IPS-11a (cell line): ENCODE data around the gene BPIFB3.

Source experiments
- H3K4me3 ChIP-seq: one replicate; pipeline ENCODE4 v1.5.1; 2013; ENCODE audit warnings: low read depth, low read length, control low read depth

The BPIFB3 gene

GRCh38 chr20:33015700-33016580 lies 37.8 kb upstream of the BPIFB3 start:
- no peak overlapping the region for H3K4me3 ChIP-seq

- no peak overlapping the region for H3K4me3 ChIP-seq
Observed at GRCh38 chr20:33016581-33017109, 37.1 kb upstream of the BPIFB3 start.

- no peak overlapping the region for H3K4me3 ChIP-seq
Observed at GRCh38 chr20:33017542-33017941, 36.2 kb upstream of the BPIFB3 start.

- H3K4me3 ChIP-seq, result no peak overlapping the region
Observed at GRCh38 chr20:33018169-33018931, 35.4 kb upstream of the BPIFB3 start.

GRCh38 chr20:33019465-33020277 lies 34.0 kb upstream of the BPIFB3 start:
- no peak overlapping the region for H3K4me3 ChIP-seq

GRCh38 chr20:33020278-33021161 lies 33.2 kb upstream of the BPIFB3 start:
- H3K4me3 ChIP-seq, result no peak overlapping the region

- no peak overlapping the region for H3K4me3 ChIP-seq
Observed at GRCh38 chr20:33021879-33022278, 31.8 kb upstream of the BPIFB3 start.

- no peak overlapping the region for H3K4me3 ChIP-seq
Observed at GRCh38 chr20:33022289-33022688, 31.4 kb upstream of the BPIFB3 start.

GRCh38 chr20:33022694-33023438 lies 30.8 kb upstream of the BPIFB3 start:
- H3K4me3 ChIP-seq, result no peak overlapping the region

GRCh38 chr20:33023439-33024242 lies 30.1 kb upstream of the BPIFB3 start:
- no peak overlapping the region for H3K4me3 ChIP-seq

GRCh38 chr20:33024243-33024560 lies 29.5 kb upstream of the BPIFB3 start:
- no peak overlapping the region for H3K4me3 ChIP-seq

GRCh38 chr20:33024609-33025317 lies 28.9 kb upstream of the BPIFB3 start:
- H3K4me3 ChIP-seq, result no peak overlapping the region

- H3K4me3 ChIP-seq, result no peak overlapping the region
Observed at GRCh38 chr20:33025318-33025876, 28.3 kb upstream of the BPIFB3 start.

GRCh38 chr20:33026072-33026778 lies 27.5 kb upstream of the BPIFB3 start:
- H3K4me3 ChIP-seq, result no peak overlapping the region

GRCh38 chr20:33026779-33027759 lies 26.6 kb upstream of the BPIFB3 start:
- no peak overlapping the region for H3K4me3 ChIP-seq
